SK-N-SH (cell line): ENCODE data around the gene MRPL43.

ENCODE experiments used
- EP300 ChIP-seq, 2 experiments: IDR thresholded peaks; 2 replicates each; pipeline versions ENCODE4 v1.4.0 to v1.6.1; 2012; ENCODE audit warnings: borderline replicate concordance in 1 of 2, low read depth in 1 of 2, low read length in 1 of 2
- TF ChIP-seq, protein P1 (sequence below): fragments of 200-600 bp; sonication (generic); IDR thresholded peaks from 2 replicates; pipeline ENCODE4 v1.6.1; 2017; ENCODE audit warnings: antibody characterized with exemption, mild to moderate bottlenecking, moderate library complexity
- TF ChIP-seq, protein P2 (sequence below): IDR thresholded peaks from 2 replicates; pipeline ENCODE4 v1.4.0; 2012; ENCODE audit warnings: low read depth
- TF ChIP-seq, protein P3 (sequence below): IDR thresholded peaks from 2 replicates; pipeline ENCODE4; 2012
- TF ChIP-seq, protein P4 (sequence below): IDR thresholded peaks from 2 replicates; pipeline ENCODE4 v1.4.0; 2012; ENCODE audit warnings: low read depth, borderline replicate concordance

DNA sequence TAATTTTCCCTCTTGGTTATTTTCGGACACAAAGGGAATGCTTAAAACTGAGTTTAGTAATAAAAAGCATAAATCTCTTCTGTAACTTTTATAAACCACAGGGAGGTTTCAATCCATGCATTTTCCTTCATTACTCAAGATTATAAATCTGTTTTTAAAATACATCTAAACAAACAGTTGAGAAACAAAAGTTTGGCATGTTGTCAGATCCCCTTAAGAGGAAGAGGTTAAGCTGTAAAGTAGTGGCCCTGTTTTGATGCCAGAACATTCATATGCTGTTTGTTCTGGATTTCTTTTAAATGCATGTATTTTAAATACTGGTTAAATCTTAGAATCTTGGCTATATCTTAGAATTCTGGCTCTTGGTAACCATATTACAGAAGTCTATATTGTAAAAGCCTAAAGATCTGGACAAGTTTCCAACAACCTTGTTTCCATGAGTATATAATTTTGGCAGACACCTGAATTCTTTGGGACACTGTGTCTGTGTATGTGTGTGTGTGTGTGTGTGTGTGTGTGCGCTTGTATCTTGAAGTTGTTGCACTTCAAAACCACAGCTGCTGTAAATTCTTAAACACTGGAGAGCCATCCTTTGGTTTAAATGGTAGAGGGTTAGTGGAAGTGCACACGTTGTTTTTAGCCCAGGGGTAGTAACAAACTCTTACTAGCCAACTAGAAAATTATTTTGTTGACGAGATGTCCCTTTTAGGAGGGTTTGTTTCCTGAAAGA, 24.8 kb downstream of the MRPL43 start:
- TF ChIP-seq, protein P1, sequence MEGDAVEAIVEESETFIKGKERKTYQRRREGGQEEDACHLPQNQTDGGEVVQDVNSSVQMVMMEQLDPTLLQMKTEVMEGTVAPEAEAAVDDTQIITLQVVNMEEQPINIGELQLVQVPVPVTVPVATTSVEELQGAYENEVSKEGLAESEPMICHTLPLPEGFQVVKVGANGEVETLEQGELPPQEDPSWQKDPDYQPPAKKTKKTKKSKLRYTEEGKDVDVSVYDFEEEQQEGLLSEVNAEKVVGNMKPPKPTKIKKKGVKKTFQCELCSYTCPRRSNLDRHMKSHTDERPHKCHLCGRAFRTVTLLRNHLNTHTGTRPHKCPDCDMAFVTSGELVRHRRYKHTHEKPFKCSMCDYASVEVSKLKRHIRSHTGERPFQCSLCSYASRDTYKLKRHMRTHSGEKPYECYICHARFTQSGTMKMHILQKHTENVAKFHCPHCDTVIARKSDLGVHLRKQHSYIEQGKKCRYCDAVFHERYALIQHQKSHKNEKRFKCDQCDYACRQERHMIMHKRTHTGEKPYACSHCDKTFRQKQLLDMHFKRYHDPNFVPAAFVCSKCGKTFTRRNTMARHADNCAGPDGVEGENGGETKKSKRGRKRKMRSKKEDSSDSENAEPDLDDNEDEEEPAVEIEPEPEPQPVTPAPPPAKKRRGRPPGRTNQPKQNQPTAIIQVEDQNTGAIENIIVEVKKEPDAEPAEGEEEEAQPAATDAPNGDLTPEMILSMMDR = no peak
- TF ChIP-seq, protein P2, sequence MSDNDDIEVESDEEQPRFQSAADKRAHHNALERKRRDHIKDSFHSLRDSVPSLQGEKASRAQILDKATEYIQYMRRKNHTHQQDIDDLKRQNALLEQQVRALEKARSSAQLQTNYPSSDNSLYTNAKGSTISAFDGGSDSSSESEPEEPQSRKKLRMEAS = no peak
- TF ChIP-seq EP300 (IDR thresholded peaks at IDR 0.05; ENCODE audit: borderline replicate concordance in 1 of 2, low read depth in 1 of 2, low read length in 1 of 2) = no peak
- TF ChIP-seq, protein P3, sequence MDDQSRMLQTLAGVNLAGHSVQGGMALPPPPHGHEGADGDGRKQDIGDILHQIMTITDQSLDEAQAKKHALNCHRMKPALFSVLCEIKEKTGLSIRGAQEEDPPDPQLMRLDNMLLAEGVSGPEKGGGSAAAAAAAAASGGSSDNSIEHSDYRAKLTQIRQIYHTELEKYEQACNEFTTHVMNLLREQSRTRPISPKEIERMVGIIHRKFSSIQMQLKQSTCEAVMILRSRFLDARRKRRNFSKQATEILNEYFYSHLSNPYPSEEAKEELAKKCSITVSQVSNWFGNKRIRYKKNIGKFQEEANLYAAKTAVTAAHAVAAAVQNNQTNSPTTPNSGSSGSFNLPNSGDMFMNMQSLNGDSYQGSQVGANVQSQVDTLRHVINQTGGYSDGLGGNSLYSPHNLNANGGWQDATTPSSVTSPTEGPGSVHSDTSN = no peak
- TF ChIP-seq, protein P4, sequence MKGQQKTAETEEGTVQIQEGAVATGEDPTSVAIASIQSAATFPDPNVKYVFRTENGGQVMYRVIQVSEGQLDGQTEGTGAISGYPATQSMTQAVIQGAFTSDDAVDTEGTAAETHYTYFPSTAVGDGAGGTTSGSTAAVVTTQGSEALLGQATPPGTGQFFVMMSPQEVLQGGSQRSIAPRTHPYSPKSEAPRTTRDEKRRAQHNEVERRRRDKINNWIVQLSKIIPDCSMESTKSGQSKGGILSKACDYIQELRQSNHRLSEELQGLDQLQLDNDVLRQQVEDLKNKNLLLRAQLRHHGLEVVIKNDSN = no peak
